Stimulated activated CD4-positive, alpha-beta T cell treated with anti-CD3 and anti-CD28 coated beads, Interleukin-15, amount 100 ng/mL, for 1 hour (primary cell): Measurements from ENCODE around the gene TENM3.

Source experiments
- DNase-seq, 2 donors: peaks; one replicate each; pipeline ENCODE4 v3.0.0-alpha.2; 2020; ENCODE audit warnings: low read depth in 1 of 2, low spot score in 1 of 2

Gene TENM3

DNA sequence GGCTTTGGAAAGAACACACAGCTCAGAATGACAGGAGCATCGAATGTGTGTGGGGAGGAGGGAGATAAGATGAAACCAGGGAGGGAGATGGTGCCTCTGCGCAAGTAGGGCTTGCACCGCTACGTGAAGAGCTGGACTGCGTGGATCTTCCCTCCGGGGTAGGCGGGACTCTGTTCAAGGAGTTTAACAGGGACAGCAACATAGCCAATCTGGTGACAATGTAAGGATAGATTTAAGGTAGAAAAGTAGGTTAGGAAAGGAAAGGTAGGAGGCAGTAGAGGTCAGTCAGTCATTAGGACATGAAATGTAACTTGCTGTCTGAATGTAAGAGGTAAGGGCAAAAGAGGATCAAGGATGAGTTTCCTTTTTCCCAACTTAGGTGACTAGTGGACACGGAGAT lies 521.4 kb downstream of the TENM3 start:
- no peak for DNase-seq

- DNase-seq = no peak
Observed at GRCh38 chr4:182765987-182766856, 523.0 kb downstream of the TENM3 start.

DNA sequence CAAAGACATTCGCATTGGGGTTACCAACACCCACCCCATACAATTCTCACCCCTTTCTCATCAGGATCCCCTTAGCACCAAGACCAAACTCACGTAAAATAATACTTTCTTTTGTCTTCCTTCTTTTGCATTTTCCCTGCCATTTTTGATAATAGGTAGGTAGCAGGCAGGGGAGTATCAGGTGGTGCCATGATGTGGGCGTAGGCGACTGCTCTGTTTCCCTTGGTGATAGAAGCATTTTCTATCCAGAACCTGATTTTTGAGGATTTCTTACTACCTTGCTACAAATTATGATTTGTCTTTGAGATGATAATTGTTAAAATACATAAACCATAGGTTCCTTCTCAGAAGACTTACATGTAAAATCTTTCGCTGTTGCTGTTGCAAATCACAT lies 523.7 kb downstream of the TENM3 start:
- DNase-seq = no peak

DNA sequence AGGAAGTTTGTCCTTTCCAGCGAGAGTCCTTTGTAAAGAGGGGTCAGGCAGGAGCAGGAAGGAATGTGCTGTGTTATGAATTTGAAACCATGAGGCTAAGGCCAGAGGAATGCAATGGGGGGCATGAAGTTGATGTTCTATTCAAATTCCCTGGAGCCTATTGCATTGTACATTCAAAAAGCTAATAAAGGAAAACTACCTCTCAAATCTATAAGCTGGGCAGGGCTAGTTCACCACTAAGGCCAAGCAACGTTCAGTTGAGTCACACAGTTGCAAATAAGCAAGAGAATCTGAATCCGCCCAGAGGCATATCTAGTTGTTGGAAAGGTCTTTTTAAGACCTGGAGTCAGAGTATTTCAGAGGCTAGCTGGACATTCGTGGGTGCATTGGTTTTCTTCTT lies 525.6 kb downstream of the TENM3 start:
- DNase-seq = no peak

DNA sequence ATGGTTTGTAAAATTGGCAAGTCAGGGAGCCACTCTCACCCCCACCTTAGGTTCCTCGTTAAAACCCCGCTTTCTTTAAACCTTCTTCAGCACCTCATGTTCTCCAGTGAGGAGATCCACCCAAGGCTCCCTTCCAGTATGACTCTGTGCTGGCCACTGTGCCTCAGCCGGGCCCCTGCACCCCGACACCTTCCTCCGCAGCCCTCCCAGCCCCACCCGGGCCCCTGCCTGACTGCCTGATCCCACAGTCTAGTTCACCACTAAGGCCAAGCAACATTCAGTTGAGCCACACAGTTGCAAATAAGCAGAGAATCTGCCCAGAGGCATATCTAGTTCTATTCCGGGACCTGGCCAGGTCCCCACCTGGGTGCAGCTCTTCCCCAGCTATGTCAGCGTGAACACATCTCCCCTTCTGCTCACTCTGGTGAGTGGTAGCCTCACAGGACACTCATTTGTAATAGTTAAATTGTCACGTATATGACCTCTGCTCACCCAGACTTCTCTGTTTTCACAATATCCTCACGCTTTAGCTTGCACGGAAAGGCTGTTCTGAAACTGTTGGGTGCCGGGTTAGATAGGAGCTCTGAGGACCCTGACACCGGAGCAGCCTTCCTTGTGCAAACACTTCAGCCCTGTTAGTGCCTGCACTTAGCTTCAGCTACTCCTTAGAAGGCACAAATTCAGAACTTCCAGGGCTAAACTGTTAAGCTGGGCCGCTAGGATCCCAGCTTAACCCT lies 527.2 kb downstream of the TENM3 start:
- DNase-seq = no peak

GRCh38 chr4:182770996-182771514 lies 527.9 kb downstream of the TENM3 start:
- no peak for DNase-seq

DNA sequence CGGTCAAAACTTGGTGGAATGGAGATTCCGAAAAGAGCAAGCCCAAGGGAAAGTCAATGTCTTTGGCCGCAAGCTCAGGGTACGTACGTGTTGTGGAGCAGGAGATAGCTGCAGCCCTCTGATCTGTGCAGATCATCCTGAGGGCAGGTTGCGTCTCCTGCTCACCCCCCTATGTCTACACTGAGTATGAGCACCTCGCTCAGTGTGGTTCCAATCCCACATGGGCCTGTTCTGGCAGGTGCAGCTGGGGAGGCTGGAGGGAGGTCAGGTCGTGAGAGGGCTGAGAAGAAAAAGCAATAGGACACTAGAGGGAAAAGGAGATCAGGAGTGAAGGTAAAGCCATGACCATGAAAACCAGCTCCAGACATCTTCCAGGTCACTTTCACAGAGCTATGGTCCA lies 531.9 kb downstream of the TENM3 start:
- DNase-seq = no peak

GRCh38 chr4:182776376-182777105 lies 533.3 kb downstream of the TENM3 start:
- no peak for DNase-seq

DNA sequence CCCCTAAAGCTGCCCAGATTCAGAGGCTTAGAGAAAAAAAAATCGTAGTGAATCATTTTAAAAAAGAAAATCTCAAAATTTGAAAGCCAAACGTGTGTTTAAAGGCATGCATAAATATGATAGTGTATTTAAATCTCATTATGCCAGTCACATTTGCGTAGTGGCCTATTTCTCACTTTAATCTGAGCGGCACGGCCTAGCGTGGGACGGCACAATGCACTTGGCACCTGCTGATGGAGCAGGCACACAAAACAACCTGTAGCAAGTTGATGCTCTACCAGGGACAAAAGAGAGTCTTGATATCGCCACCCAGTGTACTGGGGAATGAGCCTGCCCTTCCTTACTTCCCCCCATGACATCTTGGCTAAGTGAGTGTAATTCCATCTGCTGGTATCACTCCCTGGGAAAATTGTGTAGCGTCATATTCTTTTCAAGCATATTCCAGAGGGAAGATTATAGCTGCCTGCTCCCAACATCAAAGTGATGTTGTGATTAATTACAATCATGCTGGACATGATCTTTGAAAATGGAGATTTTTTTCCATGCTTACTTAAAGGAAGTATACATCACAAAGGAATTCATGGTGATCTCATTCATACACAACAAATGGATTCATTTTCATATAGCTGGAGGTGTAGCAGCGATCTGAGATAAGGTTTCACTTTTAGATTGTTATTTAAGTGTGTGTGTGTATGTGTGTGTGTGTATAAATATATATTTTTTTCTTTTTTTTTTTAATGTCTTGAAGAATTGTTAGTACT lies 535.2 kb downstream of the TENM3 start:
- no peak for DNase-seq

DNA sequence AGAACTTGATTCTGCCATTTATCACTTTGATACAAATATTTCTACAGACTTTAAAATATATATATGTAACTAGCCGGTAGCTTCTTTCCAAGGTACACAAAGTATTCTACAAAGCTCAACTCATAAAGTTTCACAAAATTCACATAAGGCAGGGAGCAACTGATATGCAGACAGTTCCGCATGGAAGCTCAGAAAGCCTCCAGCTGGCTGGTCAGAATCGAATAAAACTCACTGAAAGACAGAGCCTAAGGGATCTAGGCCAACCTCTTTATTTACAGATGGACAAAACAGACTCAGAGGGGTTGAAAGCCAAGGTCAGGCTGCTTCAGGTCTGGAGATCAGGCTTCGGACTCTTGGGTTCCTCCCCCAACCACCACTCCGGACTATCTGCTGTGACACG lies 543.8 kb downstream of the TENM3 start:
- no peak for DNase-seq

DNA sequence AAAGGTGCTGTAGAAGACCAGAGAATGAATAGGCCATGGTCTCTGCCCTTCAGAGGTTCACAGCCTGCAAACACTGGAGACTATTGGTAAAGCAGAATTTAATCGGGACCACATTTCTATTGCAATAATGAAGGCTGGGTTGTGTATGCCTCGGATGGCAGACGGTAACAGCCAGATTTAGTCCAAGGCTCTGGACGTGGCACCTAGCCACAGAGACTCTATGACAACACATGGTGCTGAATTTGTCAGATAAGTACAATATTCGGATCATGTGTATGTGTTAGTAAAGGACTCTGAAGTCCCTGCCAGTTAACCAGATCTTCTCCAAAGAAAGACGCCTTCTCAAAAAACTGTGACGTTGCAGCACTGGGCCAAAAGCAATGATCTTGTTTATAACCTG lies 545.0 kb downstream of the TENM3 start:
- DNase-seq = no peak

DNA sequence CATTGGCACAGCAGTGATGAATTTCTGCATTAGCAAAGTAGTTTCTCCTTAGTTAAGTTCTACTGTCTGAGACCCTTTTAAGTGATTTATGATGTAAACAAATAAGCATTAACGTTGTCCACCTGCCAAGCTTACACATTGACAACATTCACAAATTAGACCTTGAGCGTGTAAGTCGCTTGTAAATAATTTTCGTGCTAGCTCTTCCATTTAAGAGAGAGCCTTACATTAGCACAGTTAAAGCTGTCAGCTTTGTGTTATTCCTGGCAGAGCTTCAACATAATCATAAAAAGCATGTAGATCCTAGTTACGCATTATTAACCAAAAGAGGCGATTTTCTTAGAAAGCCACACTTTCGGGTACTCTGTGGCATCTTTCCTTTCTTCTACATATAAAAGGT lies 546.3 kb downstream of the TENM3 start:
- DNase-seq = no peak

- no peak for DNase-seq
Observed at GRCh38 chr4:182795446-182796238, 552.4 kb downstream of the TENM3 start.

DNA sequence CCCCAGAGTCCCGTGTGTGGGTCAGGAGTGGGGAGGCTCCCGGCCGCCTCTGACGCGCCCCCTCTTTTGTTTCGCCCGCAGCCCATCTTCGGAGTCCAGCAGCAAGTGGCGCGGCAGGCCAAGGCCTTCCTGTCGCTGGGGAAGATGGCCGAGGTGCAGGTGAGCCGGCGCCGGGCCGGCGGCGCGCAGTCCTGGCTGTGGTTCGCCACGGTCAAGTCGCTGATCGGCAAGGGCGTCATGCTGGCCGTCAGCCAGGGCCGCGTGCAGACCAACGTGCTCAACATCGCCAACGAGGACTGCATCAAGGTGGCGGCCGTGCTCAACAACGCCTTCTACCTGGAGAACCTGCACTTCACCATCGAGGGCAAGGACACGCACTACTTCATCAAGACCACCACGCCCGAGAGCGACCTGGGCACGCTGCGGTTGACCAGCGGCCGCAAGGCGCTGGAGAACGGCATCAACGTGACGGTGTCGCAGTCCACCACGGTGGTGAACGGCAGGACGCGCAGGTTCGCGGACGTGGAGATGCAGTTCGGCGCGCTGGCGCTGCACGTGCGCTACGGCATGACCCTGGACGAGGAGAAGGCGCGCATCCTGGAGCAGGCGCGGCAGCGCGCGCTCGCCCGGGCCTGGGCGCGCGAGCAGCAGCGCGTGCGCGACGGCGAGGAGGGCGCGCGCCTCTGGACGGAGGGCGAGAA lies 556.5 kb downstream of the TENM3 start:
- DNase-seq = no peak

GRCh38 chr4:182800216-182800515 lies 557.0 kb downstream of the TENM3 start:
- DNase-seq = no peak

- DNase-seq = no peak
Observed at GRCh38 chr4:182801636-182802035, 558.4 kb downstream of the TENM3 start.

DNA sequence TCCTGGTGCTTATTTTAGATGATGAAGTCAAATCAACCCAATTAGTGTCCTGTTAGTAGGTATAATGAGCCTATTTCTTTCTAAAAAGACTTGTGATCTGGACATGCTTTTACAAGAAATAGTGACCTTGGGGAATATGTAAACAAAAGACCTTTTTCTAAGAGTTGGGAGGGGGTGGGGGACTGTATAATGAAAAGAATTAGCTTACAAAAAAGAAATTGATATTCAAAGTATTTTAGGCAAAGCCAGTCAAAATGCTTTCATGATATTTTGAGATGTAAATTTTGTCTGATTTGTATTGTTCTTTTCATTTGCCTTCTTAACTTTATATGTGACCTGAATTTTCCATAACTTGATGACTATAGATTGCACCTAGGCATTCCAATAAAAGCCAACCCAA lies 559.4 kb downstream of the TENM3 start:
- DNase-seq = no peak

- DNase-seq = no peak
Observed at GRCh38 chr4:182803235-182803634, 560.0 kb downstream of the TENM3 start.

- DNase-seq = no peak
Observed at GRCh38 chr4:182804131-182804530, 560.9 kb downstream of the TENM3 start.

GRCh38 chr4:182805321-182805720 lies 562.1 kb downstream of the TENM3 start:
- no peak for DNase-seq
